A549 (cell line): ENCODE data around the gene LETM1. TPM values are rescaled to one million over a fixed set of nuclear protein-coding genes. Genes with fewer than 3 reads are reported as not detected.

Experiments
- ATAC-seq, 2 experiments: fragments of 200-7000 bp in 1 of 2; fragments of >200 bp in 1 of 2; cut with Nextera tagmentation in 1 of 2; cut with Tn5 transposase in 1 of 2; 3 replicates each; pipeline versions ENCODE4 v1.8.0 to v1.9.1; 2018 to 2020; ENCODE audit warnings: mild to moderate bottlenecking in 1 of 2, moderate library complexity in 1 of 2
- CTCF ChIA-PET: fragments of 300-600 bp; sonication (Branson Sonifier 250); formaldehyde crosslinking; extraction: SDS; loops from one replicate; lab custom pipeline; 2021; ENCODE audit warnings: antibody characterized with exemption, inconsistent platforms; lab: Yijun Ruan, JAX
- POLR2A ChIA-PET: fragments of 350-600 bp; formaldehyde crosslinking; extraction: SDS; loops from one replicate; lab custom pipeline; 2021; ENCODE audit warnings: antibody characterized with exemption, inconsistent platforms; lab: Yijun Ruan, JAX
- DNase-seq, 2 experiments: peaks; one replicate each; pipeline versions ENCODE4 v3.0.0 to v3.0.0-alpha.2; 2011 to 2016; ENCODE audit warnings: low read depth in 1 of 2, low spot score in 1 of 2
- FAIRE-seq: peaks from 2 replicates; lab custom pipeline; 2011; peaks lifted over from hg19 to GRCh38; lab: Jason Lieb, UNC
- H3K27ac ChIP-seq, 2 experiments: fragments of >200 bp; sonication (Bioruptor Twin); formaldehyde crosslinking; 3 replicates each; pipeline ENCODE4 v1.5.1; 2016 to 2017
- H3K4me1 ChIP-seq: fragments of >200 bp; sonication (Bioruptor Twin); formaldehyde crosslinking; 3 replicates; pipeline ENCODE4 v1.6.1; 2016
- H3K4me2 ChIP-seq: fragments of >200 bp; sonication (Bioruptor Twin); formaldehyde crosslinking; 3 replicates; pipeline ENCODE4 v1.6.1; 2016
- H3K4me3 ChIP-seq: fragments of >200 bp; sonication (Bioruptor Twin); formaldehyde crosslinking; 3 replicates; pipeline ENCODE4 v1.5.1; 2016
- H3K9me3 ChIP-seq: fragments of >200 bp; sonication (Bioruptor Twin); formaldehyde crosslinking; 3 replicates; pipeline ENCODE4 v1.6.1; 2016
- CBX8 ChIP-seq: fragments of 200-600 bp; sonication (generic); IDR thresholded peaks from 2 replicates; pipeline ENCODE4 v1.6.1; 2016
- CHD2 ChIP-seq: fragments of 150-350 bp; IDR thresholded peaks from 2 replicates; pipeline ENCODE4 v1.6.1; 2014; ENCODE audit warnings: low read length; ENCODE audit not compliant: partially characterized antibody
- EP300 ChIP-seq, 2 experiments: fragments of >200 bp; sonication (Bioruptor Twin); formaldehyde crosslinking; IDR thresholded peaks; 2 replicates in 1 of 2; 3 replicates in 1 of 2; pipeline ENCODE4 v1.6.1; 2016 to 2017
- ESRRA ChIP-seq: fragments of 150-350 bp; IDR thresholded peaks from 2 replicates; pipeline ENCODE4 v1.6.1; 2014; ENCODE audit warnings: mild to moderate bottlenecking, low read length, borderline replicate concordance
- HEYL ChIP-seq: fragments of 250-450 bp; sonication (Bioruptor Pico); IDR thresholded peaks from 2 replicates; pipeline ENCODE4 v1.8.0; 2021; ENCODE audit warnings: mild to moderate bottlenecking, moderate library complexity
- HOXB13 ChIP-seq: fragments of 250-450 bp; sonication (Bioruptor Pico); IDR thresholded peaks from 2 replicates; pipeline ENCODE4 v1.5.0; 2020; ENCODE audit warnings: low read depth, mild to moderate bottlenecking, moderate library complexity
- HOXB5 ChIP-seq: fragments of 250-450 bp; sonication (Bioruptor Pico); IDR thresholded peaks from 2 replicates; pipeline ENCODE4 v1.5.0; 2020; ENCODE audit warnings: mild to moderate bottlenecking, moderate library complexity
- JUNB ChIP-seq: fragments of >200 bp; sonication (Bioruptor Twin); formaldehyde crosslinking; IDR thresholded peaks from 2 replicates; pipeline ENCODE4 v1.6.1; 2016
- KDM5A ChIP-seq: fragments of 200-600 bp; sonication (generic); IDR thresholded peaks from 2 replicates; pipeline ENCODE4 v1.6.1; 2016; ENCODE audit warnings: antibody characterized with exemption, mild to moderate bottlenecking
- NFE2L2 ChIP-seq: fragments of 150-350 bp; conservative IDR thresholded peaks from 2 replicates; pipeline ENCODE4 v1.6.1; 2014; ENCODE audit warnings: low read length
- POLR2AphosphoS2 ChIP-seq: conservative IDR thresholded peaks from 2 replicates; pipeline ENCODE4 v1.6.1; 2012; ENCODE audit warnings: low read length, improper control_type of control experiment, inconsistent platforms
- RARB ChIP-seq: fragments of 250-450 bp; sonication (Bioruptor Pico); IDR thresholded peaks from 2 replicates; pipeline ENCODE4 v1.8.0; 2021; ENCODE audit warnings: mild to moderate bottlenecking, moderate library complexity
- RCOR1 ChIP-seq: fragments of 150-350 bp; IDR thresholded peaks from 2 replicates; pipeline ENCODE4 v1.6.1; 2014; ENCODE audit warnings: antibody characterized with exemption, low read length, low read depth
- ZFP36 ChIP-seq: fragments of 450-650 bp; IDR thresholded peaks from 2 replicates; pipeline ENCODE4 v1.6.1; 2014; ENCODE audit warnings: borderline replicate concordance; ENCODE audit not compliant: partially characterized antibody
- WGBS: methylation state at CpG from one replicate; pipeline ENCODE4 v1.1.6; 2017; ENCODE audit errors: missing lambda C conversion rate; 5-methylcytosine and 5-hydroxymethylcytosine counted together
- polyA plus RNA-seq, 4 experiments: library from polyadenylated mRNA; depleted of rRNA in 3 of 4; stranded (reverse); fragments of >200 nt; fragmentation: RNase III in 1 of 4; extraction: RNeasy Plus Mini Kit Qiagen cat#74134 plus additional on column Dnase treatment in 1 of 4; gene quantifications; 2 replicates in 3 of 4; 3 replicates in 1 of 4; pipeline ENCODE4 v1.2.3, GENCODE V29; 2011 to 2017
- TF ChIP-seq, protein P1 (sequence below): fragments of >200 bp; sonication (Bioruptor Twin); formaldehyde crosslinking; IDR thresholded peaks from 3 replicates; pipeline ENCODE4 v1.5.1; 2016
- TF ChIP-seq, protein P2 (sequence below): fragments of >200 bp; sonication (Bioruptor Twin); formaldehyde crosslinking; IDR thresholded peaks from 2 replicates; pipeline ENCODE4 v1.6.1; 2016
- TF ChIP-seq, protein P3 (sequence below): fragments of >200 bp; sonication (Bioruptor Twin); formaldehyde crosslinking; IDR thresholded peaks from 3 replicates; pipeline ENCODE4 v1.6.1; 2016
- TF ChIP-seq, protein P4 (sequence below): fragments of 150-350 bp; IDR thresholded peaks from 2 replicates; pipeline ENCODE4 v1.6.1; 2014; ENCODE audit warnings: low read depth, mild to moderate bottlenecking, low read length
- TF ChIP-seq, protein P5 (sequence below): fragments of 200-600 bp; sonication (generic); IDR thresholded peaks from 2 replicates; pipeline ENCODE4 v1.6.1; 2016; ENCODE audit warnings: antibody characterized with exemption, mild to moderate bottlenecking, moderate library complexity
- TF ChIP-seq, protein P6 (sequence below): fragments of 250-450 bp; sonication (Bioruptor Pico); IDR thresholded peaks from 2 replicates; pipeline ENCODE4 v1.5.0; 2020; ENCODE audit warnings: low read depth, mild to moderate bottlenecking, moderate library complexity

LETM1 gene
- polyA plus RNA-seq, 2 of the 4 experiments (the other 2 are of a cell fraction) = 18.6 to 29.6 TPM

DNA sequence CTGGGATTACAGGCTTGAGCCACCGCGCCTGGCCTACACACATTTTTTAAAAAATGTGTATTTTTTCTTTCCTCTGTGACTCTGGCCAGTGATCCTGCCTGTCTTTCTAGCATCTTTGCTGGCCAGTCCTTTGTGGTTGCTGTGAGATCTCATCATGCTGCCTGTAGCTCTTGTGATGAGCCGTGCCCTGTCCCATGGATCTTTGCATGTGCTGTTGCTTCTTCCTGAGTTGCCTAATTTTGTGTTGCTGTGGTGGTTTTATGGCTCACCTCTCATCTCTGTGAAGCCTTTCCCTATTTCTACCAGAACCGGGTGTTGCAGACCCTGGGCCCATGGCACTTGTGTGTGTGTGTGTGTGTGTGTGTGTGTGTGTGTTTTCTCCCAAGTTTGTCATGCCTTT, 23.5 kb upstream of the LETM1 start:
- CTCF ChIA-PET = interaction anchor here (1.9 kb wide), 1 partner anchor 20 kb away, joined by 7 read pairs; no protein-coding TSS in a partner anchor
- no peak overlapping the region for H3K4me3 ChIP-seq
- 98% methylated on average over 4 of the region's 4 CpGs for WGBS
- TF ChIP-seq HOXB5 (CRISPR knock-in tag) = no peak
- TF ChIP-seq, all 56 proteins: peak for 0
- POLR2A ChIA-PET = no interaction called here
- no peak for FAIRE-seq
- ATAC-seq = no peak
- Histone ChIP-seq H3K27ac (no peak overlapping the region), H3K9me3 (no peaks in the 10 kb centered on the region), H3K4me2 (no peak overlapping the region), H3K4me1 (peaks cover 14% of the 10 kb centered on the region)
- DNase-seq = no peak

DNA sequence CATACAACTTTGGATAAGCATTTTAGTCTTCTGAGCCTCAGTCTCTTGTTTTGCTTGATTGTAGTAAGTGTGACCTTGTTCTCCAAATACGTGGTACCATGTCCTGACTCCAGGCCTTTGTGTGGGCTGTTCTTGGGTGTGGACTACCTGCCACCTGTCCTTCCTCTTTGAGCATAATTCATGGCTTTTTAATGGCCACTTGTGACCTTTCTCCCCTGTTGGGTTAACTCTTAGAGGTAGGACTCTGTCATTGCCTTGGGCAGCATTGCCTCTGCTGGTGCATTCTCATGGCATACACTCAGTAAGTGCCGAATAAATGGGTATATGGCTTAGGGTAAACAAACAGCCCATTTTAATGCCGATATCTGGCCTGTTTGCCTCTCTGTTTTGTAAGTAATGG, 18.2 kb upstream of the LETM1 start:
- ATAC-seq (no peak), DNase-seq (no peak), FAIRE-seq (no peak)
- peak overlapping the region in 1 of 2 experiments; percentile 100; a peak in 1 of 6 replicates for H3K27ac ChIP-seq
- ChIA-PET POLR2A (no interaction called here), CTCF (interaction anchor here (1.3 to 4.1 kb wide), 6 partner anchors 9 to 144 kb away, joined by 3 to 22 read pairs (median 4); no protein-coding TSS in a partner anchor)
- TF ChIP-seq, protein P1, sequence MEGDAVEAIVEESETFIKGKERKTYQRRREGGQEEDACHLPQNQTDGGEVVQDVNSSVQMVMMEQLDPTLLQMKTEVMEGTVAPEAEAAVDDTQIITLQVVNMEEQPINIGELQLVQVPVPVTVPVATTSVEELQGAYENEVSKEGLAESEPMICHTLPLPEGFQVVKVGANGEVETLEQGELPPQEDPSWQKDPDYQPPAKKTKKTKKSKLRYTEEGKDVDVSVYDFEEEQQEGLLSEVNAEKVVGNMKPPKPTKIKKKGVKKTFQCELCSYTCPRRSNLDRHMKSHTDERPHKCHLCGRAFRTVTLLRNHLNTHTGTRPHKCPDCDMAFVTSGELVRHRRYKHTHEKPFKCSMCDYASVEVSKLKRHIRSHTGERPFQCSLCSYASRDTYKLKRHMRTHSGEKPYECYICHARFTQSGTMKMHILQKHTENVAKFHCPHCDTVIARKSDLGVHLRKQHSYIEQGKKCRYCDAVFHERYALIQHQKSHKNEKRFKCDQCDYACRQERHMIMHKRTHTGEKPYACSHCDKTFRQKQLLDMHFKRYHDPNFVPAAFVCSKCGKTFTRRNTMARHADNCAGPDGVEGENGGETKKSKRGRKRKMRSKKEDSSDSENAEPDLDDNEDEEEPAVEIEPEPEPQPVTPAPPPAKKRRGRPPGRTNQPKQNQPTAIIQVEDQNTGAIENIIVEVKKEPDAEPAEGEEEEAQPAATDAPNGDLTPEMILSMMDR = no peak
- TF ChIP-seq HEYL (CRISPR knock-in tag) (no peak), RCOR1 (no peak), CBX8 (no peak), ESRRA (no peak), NFE2L2 (no peak), POLR2AphosphoS2 (no peak), CHD2 (no peak), JUNB (no peak), ZFP36 (no peak), EP300 (IDR thresholded peaks at IDR 0.05) (no peak), RARB (CRISPR knock-in tag) (no peak), KDM5A (no peak), HOXB13 (CRISPR knock-in tag) (no peak)
- TF ChIP-seq, protein P2, sequence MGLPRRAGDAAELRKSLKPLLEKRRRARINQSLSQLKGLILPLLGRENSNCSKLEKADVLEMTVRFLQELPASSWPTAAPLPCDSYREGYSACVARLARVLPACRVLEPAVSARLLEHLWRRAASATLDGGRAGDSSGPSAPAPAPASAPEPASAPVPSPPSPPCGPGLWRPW = no peak
- TF ChIP-seq, protein P3, sequence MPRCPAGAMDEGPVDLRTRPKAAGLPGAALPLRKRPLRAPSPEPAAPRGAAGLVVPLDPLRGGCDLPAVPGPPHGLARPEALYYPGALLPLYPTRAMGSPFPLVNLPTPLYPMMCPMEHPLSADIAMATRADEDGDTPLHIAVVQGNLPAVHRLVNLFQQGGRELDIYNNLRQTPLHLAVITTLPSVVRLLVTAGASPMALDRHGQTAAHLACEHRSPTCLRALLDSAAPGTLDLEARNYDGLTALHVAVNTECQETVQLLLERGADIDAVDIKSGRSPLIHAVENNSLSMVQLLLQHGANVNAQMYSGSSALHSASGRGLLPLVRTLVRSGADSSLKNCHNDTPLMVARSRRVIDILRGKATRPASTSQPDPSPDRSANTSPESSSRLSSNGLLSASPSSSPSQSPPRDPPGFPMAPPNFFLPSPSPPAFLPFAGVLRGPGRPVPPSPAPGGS = no peak
- TF ChIP-seq, protein P4, sequence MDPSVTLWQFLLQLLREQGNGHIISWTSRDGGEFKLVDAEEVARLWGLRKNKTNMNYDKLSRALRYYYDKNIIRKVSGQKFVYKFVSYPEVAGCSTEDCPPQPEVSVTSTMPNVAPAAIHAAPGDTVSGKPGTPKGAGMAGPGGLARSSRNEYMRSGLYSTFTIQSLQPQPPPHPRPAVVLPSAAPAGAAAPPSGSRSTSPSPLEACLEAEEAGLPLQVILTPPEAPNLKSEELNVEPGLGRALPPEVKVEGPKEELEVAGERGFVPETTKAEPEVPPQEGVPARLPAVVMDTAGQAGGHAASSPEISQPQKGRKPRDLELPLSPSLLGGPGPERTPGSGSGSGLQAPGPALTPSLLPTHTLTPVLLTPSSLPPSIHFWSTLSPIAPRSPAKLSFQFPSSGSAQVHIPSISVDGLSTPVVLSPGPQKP = no peak
- TF ChIP-seq, protein P5, sequence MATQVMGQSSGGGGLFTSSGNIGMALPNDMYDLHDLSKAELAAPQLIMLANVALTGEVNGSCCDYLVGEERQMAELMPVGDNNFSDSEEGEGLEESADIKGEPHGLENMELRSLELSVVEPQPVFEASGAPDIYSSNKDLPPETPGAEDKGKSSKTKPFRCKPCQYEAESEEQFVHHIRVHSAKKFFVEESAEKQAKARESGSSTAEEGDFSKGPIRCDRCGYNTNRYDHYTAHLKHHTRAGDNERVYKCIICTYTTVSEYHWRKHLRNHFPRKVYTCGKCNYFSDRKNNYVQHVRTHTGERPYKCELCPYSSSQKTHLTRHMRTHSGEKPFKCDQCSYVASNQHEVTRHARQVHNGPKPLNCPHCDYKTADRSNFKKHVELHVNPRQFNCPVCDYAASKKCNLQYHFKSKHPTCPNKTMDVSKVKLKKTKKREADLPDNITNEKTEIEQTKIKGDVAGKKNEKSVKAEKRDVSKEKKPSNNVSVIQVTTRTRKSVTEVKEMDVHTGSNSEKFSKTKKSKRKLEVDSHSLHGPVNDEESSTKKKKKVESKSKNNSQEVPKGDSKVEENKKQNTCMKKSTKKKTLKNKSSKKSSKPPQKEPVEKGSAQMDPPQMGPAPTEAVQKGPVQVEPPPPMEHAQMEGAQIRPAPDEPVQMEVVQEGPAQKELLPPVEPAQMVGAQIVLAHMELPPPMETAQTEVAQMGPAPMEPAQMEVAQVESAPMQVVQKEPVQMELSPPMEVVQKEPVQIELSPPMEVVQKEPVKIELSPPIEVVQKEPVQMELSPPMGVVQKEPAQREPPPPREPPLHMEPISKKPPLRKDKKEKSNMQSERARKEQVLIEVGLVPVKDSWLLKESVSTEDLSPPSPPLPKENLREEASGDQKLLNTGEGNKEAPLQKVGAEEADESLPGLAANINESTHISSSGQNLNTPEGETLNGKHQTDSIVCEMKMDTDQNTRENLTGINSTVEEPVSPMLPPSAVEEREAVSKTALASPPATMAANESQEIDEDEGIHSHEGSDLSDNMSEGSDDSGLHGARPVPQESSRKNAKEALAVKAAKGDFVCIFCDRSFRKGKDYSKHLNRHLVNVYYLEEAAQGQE = no peak
- TF ChIP-seq, protein P6, sequence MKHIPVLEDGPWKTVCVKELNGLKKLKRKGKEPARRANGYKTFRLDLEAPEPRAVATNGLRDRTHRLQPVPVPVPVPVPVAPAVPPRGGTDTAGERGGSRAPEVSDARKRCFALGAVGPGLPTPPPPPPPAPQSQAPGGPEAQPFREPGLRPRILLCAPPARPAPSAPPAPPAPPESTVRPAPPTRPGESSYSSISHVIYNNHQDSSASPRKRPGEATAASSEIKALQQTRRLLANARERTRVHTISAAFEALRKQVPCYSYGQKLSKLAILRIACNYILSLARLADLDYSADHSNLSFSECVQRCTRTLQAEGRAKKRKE = no peak
- no peaks in the 10 kb centered on the region for H3K9me3 ChIP-seq
- H3K4me2 ChIP-seq = peak overlapping the region; percentile 92
- no peak overlapping the region for H3K4me3 ChIP-seq
- WGBS = 71% methylated on average over 3 of the region's 3 CpGs
- H3K4me1 ChIP-seq = peaks cover 27% of the 10 kb centered on the region
